Left colon (tissue), 2 donors: ENCODE data around the gene ACOT13. TPM values are rescaled to one million over a fixed set of nuclear protein-coding genes. Genes with fewer than 3 reads are reported as not detected.
A peak's percentile ranks its signal among the peaks of the same experiment; 100 is the strongest.

Source experiments
- ATAC-seq: fragments of 200-7000 bp; cut with Tn5 transposase; one replicate; pipeline ENCODE4 v1.9.1; 2020; ENCODE audit warnings: mild to moderate bottlenecking, moderate library complexity
- DNase-seq, 2 donors: peaks; one replicate each; pipeline ENCODE4 v3.0.0-alpha.2; 2020
- intact Hi-C, 2 donors: fragments of 100-400 bp; cut with DNase I in 1 of 2; cut with micrococcal nuclease in 1 of 2; formaldehyde crosslinking; loops; one replicate each; pipeline versions ENCODE4 v1.11.2 to v1.14.0; 2022; cut with DNase I, micrococcal nuclease
- total RNA-seq, 2 donors: library from RNA; stranded (reverse); fragmentation: NEBNext Ultra II Directional; extraction: Animal tissue kit (Norgen Biotek cat#: 25700); gene quantifications; one replicate each; pipeline ENCODE4 v1.2.1, GENCODE V29; 2021
- donor health status: DM: no; HTN: no; CAD: no.
- donor health status: DM: yes; HTN: yes; CAD: no.

Gene ACOT13
- total RNA-seq, 2 donors from 2014 or later: 41.2 to 51.1 TPM

DNA sequence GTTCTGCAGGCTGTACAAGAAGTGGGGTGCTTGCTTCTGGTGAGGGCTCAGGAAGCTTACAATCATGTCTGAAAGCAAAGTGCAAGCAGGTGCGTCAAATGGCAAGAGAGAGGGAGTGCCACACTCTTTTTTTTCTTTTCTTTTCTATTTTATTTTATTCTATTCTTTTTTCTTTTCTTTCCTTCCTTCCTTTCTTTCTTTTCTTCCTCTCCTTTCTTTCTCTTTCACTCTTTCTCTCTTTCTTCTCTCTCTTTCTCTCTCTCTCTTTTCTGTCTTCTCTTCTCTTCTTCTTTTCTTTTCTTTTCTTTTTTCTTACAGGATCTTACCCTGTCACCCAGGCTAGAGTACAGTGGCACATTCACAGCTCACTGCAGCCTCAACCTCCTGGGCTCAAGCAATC lies 19.5 kb downstream of the ACOT13 start:
- DNase-seq: no peak
- intact Hi-C loops: no loop called here
- no peak for ATAC-seq

DNA sequence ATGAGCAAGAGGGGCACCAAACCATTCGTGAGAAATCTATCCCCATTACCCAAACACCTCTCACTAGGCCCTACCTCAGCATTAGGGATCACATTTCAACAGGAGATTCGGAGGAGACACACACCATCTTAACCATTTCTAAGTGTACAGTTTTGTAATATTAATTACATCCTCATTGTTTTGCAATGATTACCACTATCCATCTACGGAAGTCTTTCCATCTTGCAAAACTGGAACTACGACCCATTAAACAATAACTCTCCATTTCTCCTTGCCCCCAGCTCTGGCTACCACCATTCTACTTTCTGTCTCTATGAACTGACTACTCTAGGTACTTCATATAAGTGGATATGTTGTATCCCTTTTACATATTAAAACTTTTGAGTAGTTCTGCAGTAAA lies 20.1 kb downstream of the ACOT13 start:
- intact Hi-C loops: no loop called here
- no peak for ATAC-seq
- no peak for DNase-seq

- intact Hi-C loops: loop anchor here in 1 of 2 donors (10.0 kb wide), 1 partner anchor 275 kb away; no protein-coding TSS in a partner anchor
- DNase-seq (no peak), ATAC-seq (no peak)
Measured at GRCh38 chr6:24689964-24690363, 23.1 kb downstream of the ACOT13 start.

GRCh38 chr6:24690593-24690992 lies 23.7 kb downstream of the ACOT13 start:
- DNase-seq: no peak
- intact Hi-C loops: loop anchor here in 1 of 2 donors (10.0 kb wide), 1 partner anchor 276 kb away; no protein-coding TSS in a partner anchor
- no peak for ATAC-seq

DNA sequence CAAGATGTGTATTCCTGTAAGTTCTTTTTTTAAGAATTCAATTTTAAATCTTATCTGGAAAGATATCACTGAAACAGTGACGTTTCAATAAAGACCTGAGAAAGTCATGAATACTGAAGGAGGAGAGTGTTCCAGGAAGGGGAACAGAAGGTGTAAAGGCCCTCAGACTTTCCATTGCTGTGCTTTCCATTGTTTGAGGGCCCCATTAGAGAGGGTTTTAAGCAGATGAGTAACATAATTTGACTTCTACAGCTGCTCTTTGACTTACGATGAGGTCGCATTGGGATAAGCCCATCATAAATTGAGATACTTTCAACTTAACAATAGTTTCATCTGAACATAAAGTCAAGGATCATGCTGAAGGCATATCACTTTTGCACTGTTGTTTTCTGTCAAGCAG lies 24.7 kb downstream of the ACOT13 start:
- ATAC-seq: no peak
- intact Hi-C loops: loop anchor here in 1 of 2 donors (10.0 kb wide), 1 partner anchor 277 kb away; no protein-coding TSS in a partner anchor
- no peak for DNase-seq

- intact Hi-C loops: loop anchor here in 1 of 2 donors (10.0 kb wide), 1 partner anchor 277 kb away; no protein-coding TSS in a partner anchor
- no peak for ATAC-seq
- no peak for DNase-seq
Measured at GRCh38 chr6:24692003-24692402, 25.1 kb downstream of the ACOT13 start.

GRCh38 chr6:24692415-24692814 lies 25.5 kb downstream of the ACOT13 start:
- DNase-seq: no peak

GRCh38 chr6:24692848-24693592 lies 26.1 kb downstream of the ACOT13 start:
- no peak for DNase-seq
- intact Hi-C loops: loop anchor here in 1 of 2 donors (10.0 kb wide), 1 partner anchor 278 kb away; no protein-coding TSS in a partner anchor
- ATAC-seq: no peak

More at GRCh38 chr6:24692415-24692814, 25.5 kb downstream of the ACOT13 start:
- no peak for ATAC-seq
- intact Hi-C loops: loop anchor here in 1 of 2 donors (10.0 kb wide), 1 partner anchor 278 kb away; no protein-coding TSS in a partner anchor

- intact Hi-C loops: loop anchor here in 1 of 2 donors (2.0 to 10.0 kb wide), 2 partner anchors 111 to 279 kb away; no protein-coding TSS in a partner anchor
- DNase-seq (no peak), ATAC-seq (no peak)
Measured at GRCh38 chr6:24694198-24694597, 27.3 kb downstream of the ACOT13 start.

- intact Hi-C loops: loop anchor here in 1 of 2 donors (2.0 to 10.0 kb wide), 2 partner anchors 113 to 281 kb away; no protein-coding TSS in a partner anchor
- DNase-seq (peak in 1 of 2 donors; percentile 46), ATAC-seq (peak; percentile 94)
Measured at GRCh38 chr6:24695635-24696034, 28.8 kb downstream of the ACOT13 start.

DNA sequence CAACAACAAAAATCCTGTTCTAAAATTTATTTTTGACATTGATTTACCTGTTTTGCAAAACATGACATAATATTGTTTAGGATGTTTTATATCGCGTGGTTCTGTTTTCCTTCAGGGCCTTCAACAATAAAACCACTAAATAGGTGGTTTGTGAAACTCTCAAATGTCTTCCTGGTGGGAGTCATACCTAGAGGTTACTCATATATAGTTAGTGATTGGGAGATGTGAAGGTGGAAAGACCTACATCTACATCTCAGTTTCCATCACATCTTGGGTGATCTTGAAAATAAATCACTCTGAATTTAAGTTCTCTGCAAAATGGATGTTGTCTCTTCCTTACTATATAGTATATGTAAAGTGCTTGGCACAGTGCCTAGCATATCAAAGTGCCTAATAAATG lies 29.2 kb downstream of the ACOT13 start:
- intact Hi-C loops: loop anchor here in 1 of 2 donors (10.0 kb wide), 1 partner anchor 281 kb away; no protein-coding TSS in a partner anchor
- no peak for DNase-seq
- ATAC-seq: no peak

GRCh38 chr6:24699521-24700359 lies 32.9 kb downstream of the ACOT13 start:
- DNase-seq (no peak), ATAC-seq (no peak)
- intact Hi-C loops: loop anchor here in 1 of 2 donors (10.0 kb wide), 1 partner anchor 285 kb away; no protein-coding TSS in a partner anchor

DNA sequence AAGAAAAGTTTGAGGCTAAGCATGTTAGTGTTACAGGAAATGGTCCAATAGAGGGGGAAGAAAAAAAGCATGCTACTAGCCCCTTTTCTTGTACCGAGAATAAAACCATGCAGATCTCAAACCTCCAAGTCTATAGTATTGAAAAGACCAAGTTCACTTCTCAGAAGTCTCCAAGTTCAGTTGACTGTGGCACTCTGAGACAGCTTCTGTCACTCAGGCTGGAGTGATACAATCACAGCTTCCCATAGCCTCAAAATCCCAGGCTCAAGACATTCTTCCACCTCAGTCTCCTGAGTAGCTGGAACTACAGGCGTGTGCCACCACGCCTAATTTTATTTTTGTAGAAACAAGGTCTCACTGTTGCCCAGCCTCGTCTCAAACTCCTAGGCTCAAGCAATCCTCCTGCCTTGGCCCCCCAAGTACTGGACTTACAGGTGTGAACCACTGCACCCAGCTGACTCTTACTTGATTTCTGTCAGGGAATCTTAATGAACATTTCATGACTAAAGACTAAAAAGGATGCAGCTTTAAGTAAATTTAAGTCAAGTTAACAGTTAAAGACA lies 35.9 kb downstream of the ACOT13 start:
- DNase-seq (no peak), ATAC-seq (peak; percentile 12)
- intact Hi-C loops: no loop called here

- ATAC-seq: no peak
- no peak for DNase-seq
- intact Hi-C loops: no loop called here
Measured at GRCh38 chr6:24704468-24704867, 37.6 kb downstream of the ACOT13 start.

DNA sequence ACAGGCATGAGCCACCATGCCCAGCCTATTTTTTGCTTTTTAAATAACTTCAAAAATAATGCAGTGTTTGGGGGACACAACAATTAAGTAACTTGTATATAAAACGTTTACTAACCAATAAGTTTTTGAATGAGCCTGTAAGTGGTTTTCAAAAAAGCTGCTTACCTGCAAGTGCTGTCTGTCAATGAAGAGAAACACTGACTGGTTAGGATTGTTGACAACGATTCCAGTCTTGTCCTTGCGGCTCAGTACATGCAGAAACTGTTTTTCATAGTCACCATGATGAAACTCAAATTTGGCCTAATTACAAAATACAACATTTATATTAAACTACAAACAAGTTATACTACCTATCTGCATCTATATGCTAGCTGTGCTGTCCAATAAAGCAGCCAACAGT lies 41.7 kb downstream of the ACOT13 start:
- DNase-seq: no peak
- intact Hi-C loops: no loop called here
- ATAC-seq: no peak

DNA sequence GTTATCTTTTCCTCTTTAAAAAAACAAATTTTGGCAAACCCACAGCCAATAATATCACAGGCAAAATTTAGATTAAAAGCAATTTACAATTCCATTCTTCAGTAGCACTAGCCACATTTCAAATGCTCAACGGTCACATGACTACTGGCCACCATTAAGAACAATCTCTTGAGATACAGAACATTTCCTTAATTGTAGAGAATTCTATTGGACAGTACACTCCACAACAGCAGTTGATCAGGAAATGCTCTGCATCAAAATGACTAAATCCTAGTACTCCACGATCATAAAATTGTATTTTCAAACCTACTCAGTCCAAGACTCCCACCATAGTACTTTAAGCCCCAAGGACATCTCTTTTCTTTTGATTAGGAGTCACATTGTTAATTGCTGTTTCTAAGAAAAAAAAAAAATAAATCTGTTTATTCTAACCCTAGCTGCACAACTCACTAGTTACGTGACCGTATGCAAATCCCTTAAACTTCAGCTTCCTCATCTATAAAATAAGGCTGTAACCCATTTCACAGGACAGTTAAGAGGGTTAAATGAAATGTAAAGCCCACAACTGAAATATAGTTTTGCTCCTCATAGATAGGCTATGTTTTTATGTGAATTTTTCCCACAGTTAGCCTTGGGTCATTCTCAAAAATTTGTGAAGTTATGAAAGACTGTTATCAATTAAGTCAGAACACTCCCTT lies 42.3 kb downstream of the ACOT13 start:
- intact Hi-C loops: no loop called here
- no peak for ATAC-seq
- no peak for DNase-seq

DNA sequence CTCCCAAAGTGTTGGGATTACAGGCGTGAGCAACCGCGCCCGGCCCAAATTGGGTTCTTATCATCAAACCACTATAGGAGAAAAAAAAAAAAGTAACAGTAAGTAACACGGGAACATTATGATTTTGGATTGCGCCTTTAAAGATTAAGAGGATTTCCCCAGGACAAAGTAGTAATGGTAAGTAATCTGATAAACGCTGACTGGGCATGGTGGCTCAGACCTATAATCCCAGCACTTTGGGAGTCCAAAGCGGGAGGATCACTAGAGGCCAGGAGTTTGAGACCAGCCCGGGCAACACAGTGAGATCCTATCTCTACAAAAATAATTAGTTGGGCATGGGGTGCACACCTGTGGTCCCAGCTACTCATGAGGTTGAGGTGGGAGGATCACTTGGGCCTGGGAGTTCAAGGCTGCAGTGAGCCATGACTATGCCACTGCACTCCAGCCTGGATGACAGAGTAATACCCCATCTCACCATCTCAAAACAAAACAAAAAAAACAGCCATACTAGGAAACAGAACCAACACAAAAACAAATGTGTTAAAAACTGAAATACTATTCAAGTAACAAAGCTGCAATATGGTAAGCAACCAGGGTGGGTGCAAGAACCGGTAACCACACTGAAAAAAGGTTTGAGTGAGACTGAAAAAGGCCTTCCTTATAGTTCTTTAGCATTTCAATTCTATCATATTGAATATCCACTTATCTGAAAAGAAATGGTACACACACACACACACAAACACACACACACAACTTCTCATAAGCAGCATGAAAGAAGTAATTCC lies 43.8 kb downstream of the ACOT13 start:
- no peak for DNase-seq
- ATAC-seq: no peak
- intact Hi-C loops: no loop called here
